Jurkat, Clone E6-1 (cell line): ENCODE data around the gene NOX5. TPM values are rescaled to one million over a fixed set of nuclear protein-coding genes. Genes with fewer than 3 reads are reported as not detected.
"Not testable (repeated sequence)": the region's sequence is repeated elsewhere in the genome, so short reads cannot be mapped to it uniquely, and the experiment has no call there.

Experiments used
- DNase-seq: peaks from one replicate; pipeline ENCODE4 v3.0.0-alpha.2; 2011; ENCODE audit warnings: low read depth, low spot score
- H3K4me3 ChIP-seq: 2 replicates; pipeline ENCODE4 v1.5.1; 2011; ENCODE audit warnings: mild to moderate bottlenecking, low read length, control low read depth, moderate library complexity
- polyA plus RNA-seq: library from polyadenylated mRNA; unstranded; fragments of >200 nt; gene quantifications from one replicate; pipeline ENCODE4 v1.2.1, GENCODE V29; 2012; ENCODE audit warnings: missing spikeins; ENCODE audit not compliant: insufficient read length, insufficient read depth

NOX5 gene, protein sequence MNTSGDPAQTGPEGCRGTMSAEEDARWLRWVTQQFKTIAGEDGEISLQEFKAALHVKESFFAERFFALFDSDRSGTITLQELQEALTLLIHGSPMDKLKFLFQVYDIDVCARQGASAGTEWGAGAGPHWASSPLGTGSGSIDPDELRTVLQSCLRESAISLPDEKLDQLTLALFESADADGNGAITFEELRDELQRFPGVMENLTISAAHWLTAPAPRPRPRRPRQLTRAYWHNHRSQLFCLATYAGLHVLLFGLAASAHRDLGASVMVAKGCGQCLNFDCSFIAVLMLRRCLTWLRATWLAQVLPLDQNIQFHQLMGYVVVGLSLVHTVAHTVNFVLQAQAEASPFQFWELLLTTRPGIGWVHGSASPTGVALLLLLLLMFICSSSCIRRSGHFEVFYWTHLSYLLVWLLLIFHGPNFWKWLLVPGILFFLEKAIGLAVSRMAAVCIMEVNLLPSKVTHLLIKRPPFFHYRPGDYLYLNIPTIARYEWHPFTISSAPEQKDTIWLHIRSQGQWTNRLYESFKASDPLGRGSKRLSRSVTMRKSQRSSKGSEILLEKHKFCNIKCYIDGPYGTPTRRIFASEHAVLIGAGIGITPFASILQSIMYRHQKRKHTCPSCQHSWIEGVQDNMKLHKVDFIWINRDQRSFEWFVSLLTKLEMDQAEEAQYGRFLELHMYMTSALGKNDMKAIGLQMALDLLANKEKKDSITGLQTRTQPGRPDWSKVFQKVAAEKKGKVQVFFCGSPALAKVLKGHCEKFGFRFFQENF
- not detected for polyA plus RNA-seq

DNA sequence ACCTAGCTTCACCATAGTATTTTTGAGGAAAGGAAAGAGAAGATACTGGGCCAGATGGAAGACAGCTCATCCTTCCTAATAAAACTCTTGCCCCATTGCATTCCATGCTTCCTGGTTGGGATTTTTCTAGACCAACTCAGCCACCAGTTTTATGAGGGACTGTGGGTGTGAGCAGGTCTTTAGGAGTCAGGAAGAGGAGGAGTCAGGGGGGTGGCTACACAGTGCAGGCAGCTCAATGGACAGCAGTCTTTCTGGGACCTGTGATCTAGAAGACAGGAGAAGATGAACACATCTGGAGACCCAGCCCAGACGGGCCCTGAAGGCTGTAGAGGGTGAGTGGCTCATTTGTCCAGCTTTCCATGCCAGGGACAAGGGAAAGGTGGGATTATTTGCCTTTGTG is at the start of gene NOX5:
Gene NOX5 (plus strand): TSS at position 242 of the 400 bp plus-strand sequence. CDS start 41 bp downstream, at position 283.
- no peak for DNase-seq
- no peak within 1 kb of the TSS for H3K4me3 ChIP-seq

DNA sequence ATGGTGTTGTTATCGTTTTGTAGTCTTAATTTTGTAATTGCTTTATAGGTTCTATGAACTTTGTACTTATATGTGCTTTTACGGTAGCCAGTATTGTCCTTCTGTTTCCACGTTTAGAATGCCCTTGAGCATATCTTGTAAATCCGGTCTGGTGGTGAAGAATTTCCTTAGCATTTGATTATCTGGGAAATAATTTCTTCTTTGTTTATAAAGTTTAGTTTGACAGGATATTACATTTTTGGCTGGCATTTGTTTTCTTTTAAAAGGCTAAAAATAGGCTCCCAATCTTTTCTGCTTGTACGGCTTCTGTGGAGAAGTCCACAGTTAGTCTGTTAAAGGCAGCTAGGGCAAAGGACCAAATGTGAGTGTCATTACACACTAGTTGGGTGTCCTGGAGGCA is 47.5 kb upstream of the NOX5 start:
- H3K4me3 ChIP-seq: no peak overlapping the region
- DNase-seq: no peak

DNA sequence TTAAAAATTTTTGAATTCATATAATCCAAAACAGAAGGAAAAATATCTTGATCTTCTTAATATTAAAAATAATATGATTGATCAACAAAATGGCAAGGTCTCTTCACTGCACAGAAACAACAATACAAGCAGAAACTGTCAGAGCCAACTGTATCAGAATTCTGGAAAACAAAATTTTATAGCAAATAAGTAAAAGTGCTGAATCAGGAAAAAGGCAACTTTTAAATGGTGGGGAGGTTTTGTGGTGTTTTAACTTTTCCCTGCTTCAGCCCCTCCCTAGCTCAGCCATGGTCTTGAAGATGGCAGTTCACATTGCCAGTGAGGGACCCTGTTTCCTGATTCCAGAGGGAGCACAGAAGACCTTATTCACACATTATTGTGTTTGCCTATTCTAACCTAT is 46.5 kb upstream of the NOX5 start:
- no peak overlapping the region for H3K4me3 ChIP-seq
- DNase-seq: no peak

DNA sequence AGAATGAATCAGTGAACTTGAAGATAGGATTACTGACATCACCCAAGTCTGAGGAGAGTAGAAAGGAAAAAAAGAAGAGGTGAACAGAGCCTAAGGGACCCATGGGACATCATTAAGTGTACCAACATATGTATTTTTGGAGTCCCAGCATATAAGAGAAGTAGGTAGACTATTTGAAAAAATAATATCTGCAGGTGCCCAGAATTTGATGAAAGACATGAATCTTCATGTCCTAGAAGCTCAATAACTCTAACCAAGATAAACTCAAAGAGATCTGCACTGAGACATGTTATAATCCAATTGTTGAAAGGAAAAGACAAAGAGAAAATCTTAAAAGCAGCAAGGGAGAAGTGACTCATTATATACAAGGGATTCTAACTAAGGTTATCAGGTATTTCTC is 45.2 kb upstream of the NOX5 start:
- H3K4me3 ChIP-seq: no peak overlapping the region
- no peak for DNase-seq

DNA sequence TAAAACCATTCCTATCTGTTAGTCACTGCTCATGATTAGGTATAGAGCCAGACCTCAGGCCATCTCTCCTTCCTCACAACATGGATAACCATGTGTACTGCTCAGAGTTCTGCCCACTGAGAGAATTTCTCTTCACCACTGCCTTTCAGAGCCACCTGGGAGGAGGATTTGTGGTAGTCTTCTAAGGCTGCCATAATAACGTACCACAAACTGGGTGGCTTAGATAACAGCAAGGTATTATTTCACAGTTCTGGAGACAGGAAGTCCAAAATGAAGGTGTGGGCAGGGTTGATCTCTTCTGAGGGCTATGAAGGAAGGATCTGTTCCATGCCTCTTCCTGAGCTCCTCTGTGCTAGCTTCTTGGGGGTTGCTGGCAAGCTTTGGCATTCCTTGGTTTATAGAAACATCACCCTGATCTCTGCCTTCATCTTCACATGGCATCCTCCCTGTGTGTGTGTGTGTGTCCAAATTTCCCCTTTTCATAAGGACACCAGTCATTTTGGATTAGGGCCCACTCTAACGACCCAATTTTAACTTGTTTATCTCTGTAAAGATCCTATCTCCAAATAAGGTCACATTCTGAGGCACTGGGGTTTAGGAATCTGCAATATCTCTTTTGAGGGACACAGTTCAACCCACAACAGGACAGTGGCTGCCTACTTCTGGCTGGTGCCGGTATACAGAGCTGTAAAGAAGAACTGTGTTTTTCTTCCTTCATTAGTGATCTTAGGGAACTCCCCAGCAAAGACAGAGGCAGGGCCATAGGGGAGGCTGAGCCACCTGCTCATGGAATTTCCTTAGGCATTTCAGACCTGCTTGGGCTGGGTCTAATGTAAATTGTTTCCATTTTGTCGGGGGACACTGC is 42.1 kb upstream of the NOX5 start:
- H3K4me3 ChIP-seq: no peak overlapping the region
- DNase-seq: peak; percentile 80

DNA sequence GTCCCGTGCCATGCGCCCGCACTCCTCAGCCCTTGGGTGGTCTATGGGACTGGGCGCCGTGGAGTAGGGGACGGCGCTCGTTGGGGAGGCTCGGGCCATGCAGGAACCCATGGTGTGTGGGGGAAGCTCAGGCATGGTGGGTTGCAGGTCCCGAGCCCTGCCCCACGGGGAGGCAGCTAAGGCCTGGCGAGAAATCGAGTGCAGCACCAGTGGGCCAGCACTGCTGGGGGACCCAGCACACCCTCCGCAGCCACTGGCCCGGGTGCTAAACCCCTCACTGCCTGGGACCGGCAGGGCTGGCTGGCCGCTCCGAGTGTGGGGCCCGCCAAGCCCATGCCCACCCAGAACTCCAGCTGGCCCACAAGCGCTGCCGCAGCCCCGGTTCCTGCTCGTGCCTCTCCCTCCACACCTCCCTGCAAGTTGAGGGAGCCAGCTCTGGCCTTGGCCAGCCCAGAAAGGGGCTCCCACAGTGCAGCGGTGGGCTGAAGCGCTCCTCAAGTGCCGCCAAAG is 38.8 kb upstream of the NOX5 start:
- not testable (repeated sequence) for H3K4me3 ChIP-seq, DNase-seq

DNA sequence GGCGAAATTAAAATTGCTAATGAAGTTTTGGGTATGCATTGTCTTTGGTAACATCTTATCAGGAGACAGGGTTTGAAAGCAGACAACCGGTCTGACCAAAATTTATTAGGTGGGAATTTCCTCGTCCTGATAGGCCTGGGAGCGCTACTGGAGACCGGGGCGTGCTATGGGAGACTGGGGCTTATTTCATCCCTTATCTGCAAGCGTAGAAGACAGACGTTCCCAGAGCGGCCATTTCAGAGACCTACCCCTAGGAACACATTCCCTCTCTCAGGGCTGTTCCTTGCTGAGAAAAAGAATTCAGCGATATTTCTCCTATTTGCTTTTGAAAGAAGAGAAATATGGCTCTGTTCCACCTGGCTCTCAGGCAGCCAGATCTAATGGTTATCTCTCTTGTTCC is 37.1 kb upstream of the NOX5 start:
- DNase-seq, H3K4me3 ChIP-seq: not testable (repeated sequence)

DNA sequence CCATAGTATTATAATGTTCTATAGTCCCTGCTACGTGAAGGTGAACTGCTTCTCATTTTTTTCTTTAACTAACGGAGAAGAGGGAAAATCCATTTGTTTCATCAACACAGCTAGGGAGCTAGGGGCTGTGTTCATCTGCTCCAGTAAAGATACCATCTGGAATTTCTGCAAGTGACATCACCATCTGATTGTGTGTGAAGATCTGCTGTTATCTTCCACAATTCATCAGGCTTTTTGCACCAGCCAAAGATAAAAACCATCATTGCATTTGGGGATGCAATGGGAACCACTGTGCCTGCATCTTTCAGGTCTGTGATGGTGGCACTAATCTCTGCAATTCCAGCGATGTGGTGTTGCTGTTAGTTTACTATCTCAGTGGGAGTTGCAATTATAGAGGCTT is 35.5 kb upstream of the NOX5 start:
- DNase-seq: no peak
- no peak overlapping the region for H3K4me3 ChIP-seq

DNA sequence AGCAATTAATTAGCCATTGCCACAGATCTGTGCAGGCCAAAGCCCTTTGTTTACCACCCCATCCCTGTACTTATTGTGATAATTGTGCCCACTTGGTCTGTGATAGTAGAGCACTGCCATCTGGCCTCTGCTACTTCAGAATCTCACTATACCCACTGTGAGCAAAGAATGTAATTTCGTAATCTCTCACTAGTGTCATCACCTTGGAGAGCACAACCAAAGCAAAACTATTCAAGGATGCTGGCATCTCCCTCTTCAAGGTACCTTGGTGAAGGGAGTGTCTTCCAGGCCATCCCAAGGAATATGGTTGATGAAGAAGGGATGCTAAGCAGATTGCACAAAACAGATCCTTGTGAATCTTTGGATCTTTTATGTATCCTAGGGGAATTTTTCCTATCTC is 34.7 kb upstream of the NOX5 start:
- H3K4me3 ChIP-seq: no peak overlapping the region
- no peak for DNase-seq

DNA sequence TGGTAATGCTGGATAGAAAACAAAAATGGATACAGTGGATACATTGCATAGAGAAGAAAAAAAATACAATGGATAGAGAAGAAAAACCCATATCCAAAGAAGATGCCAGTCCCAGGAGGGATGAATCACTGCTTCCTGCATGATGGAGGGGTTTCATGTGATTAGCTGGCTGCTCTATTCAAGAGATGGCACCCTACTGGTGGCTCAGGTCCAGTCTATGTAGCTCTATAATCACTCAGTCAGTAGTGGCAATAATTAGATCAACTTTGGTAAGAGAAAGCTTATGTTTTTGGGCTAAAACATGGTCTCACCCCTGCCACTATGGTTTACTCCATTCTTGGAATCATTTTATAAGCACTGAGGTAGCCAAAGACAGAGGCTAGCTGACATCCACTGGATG is 33.7 kb upstream of the NOX5 start:
- no peak for DNase-seq
- H3K4me3 ChIP-seq: no peak overlapping the region

DNA sequence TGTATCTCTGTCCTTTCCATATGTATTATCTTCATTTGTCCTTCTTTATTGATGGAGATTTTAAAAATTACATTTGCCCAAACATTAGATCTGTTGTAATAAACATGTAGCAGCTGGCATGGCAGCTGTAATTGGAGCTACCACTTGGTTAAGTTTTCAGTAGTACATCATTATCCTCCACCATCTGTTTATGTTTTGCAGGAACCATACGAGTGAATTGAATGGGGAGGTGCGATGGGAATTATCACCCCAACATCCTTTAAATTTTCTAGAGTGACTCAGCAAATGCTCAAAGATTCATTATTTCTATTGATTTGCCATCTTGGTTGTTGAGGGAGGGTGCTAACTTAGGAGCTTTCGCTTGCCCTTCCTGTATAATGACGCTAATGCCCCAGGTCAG is 32.6 kb upstream of the NOX5 start:
- H3K4me3 ChIP-seq: no peak overlapping the region
- DNase-seq: no peak

DNA sequence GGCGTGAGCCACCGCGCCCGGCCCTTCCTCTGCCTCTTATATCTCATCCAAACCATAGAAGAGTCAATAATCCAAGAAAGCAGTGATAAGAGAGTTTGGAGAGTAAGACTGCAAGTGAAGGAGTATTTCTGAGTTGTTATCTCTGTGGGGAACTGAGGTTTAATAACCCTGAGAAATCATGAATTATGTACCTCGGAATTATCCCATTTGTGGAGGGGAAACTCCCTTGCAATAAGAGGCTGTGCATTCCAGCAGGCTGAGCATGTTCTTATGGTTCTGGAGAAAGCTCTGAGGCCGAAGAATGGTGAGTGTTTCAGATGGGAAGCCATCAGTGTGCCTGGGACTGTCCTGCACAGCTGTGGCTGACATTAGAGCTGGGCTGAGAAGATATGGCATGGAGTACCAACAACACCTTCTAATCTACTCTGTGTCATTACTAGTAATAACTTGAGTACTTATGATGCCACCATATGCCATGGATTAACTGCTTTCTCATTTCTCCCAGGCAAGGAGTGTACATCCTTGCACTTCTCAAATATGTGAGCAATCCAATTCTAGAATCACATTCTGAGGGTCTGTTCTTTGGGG is 31.4 kb upstream of the NOX5 start:
- DNase-seq: no peak
- no peak overlapping the region for H3K4me3 ChIP-seq

DNA sequence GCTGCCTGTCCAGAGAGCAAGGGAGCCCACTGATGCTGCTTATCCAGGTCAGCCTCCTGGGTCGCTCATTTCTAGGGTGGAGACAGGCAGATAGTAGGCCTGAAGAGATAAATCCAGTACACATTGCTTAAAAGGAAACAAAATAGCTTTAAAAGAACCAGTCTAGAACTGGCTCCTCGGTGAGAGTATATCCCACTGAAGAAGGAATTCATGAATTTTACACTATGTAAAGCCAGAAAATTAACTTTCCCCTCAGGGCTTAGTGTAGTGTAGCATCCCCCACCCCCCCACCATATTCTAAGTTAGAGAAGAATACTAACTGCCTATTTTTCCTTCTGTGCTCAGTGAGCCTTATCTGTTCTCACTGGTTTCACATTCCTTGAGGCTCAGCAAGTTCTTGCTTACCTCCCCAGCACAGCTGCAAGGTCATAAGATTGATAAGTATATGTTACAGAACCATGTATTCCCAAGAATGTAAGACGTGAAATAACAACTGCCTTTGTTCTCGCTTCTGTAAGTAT is 30.5 kb upstream of the NOX5 start:
- no peak overlapping the region for H3K4me3 ChIP-seq

DNA sequence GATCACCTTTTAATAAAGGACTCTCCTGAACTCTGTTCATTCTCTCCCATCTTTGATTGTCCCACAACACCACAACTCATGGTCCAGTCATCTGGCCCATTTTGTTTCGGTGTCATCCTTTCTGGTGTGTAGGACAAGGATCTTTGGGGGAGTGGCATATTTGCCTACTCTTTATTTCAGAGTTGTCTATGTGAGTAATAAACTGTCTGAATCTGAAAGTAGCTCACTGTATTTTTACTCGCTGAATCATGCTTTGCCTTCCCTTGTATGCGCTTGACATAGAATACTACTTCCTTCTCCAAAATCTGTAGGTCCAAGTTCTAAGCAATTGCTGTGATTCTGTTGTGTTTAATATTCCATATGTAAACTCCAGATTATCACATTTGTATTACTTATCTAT is 29.9 kb upstream of the NOX5 start:
- H3K4me3 ChIP-seq: no peak overlapping the region
- no peak for DNase-seq

More for the DNA sequence above, 30.5 kb upstream of the NOX5 start:
- no peak for DNase-seq

DNA sequence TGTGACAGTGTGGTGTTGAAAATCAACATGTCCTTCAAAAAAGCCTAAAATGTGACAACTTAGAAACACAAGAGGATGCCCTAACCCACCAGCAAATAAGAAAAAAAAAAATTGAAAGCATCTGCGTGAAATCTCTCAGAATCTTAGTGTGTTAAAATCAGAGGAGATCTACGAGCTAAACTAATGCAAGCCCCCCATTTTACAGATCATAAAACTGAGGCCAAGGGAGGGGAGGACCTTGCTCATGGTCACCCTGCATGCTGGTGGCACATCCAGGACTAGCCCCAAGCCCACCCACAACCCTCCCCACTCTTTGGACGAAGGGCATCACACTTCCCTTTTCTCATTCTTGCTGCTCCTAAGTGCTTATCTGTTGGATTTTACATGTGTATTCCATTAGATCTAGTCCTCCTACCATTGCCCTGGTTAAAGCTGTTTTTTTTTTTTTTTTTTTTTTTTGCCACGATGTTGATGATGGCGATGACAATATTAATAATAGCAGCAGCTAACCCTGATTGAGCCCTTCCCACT is 29.1 kb upstream of the NOX5 start:
- no peak overlapping the region for H3K4me3 ChIP-seq
- no peak for DNase-seq

DNA sequence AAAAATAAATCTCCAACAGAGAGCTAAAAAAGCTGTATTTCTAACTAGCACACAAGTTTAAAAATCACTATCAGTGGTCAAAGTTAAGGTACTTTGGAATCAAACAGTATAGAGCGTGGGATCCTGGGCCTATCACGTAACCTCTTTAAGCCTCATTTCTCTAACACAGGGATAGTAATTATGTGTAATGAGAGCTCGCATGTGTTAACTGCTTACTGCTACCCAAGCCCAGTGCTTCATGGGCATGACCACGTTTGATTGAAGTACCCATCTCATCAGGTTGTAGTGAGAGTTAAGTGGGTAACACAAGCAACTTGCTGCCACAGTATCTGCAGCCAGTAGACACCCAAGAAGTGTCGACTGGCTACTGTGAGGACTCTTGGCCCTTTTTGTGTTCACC is 28.2 kb upstream of the NOX5 start:
- no peak for DNase-seq

DNA sequence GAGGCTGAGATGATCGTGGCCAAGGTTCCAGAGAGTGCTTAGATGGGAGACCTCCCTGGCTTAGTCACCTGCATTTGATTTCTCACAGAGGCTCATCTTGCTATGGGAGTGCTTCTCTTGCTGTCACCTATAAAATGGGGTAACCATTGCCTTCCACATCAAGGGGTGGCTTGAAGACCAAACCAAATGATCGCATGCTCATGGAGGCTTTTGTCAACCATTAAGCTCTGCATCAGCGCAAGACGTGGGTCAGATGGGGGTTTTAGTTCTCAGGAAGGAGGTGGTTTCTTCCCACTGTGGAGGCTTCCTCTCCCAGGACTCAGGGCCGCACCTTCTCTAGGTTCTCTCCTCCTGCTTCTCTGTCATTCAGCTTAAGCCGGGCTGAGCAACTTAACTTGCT is 27.4 kb upstream of the NOX5 start:
- no peak overlapping the region for H3K4me3 ChIP-seq
- DNase-seq: no peak

More for the DNA sequence above, 28.2 kb upstream of the NOX5 start:
- H3K4me3 ChIP-seq: no peak overlapping the region

DNA sequence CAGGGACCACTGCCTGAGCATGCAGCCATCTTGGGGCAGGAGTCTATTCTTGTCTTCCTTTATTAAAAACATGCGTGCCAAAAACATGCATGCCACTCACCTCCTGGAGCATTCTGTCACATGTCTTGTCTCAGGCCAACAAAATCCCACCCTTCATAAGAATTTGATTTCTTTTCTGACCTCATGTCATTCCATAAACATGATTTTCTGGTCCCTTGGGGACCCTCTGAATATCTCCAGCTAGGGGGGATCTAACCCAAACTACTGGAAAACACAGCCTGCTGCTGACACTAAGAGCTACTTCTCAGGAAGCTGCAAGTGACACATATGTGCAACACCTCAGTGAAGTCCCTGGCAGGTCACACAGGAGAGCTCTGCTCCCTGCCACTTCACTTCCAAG is 26.8 kb upstream of the NOX5 start:
- H3K4me3 ChIP-seq: no peak overlapping the region
- no peak for DNase-seq
